Activated CD8-positive, alpha-beta memory T cell treated with anti-CD3 and anti-CD28 coated beads, Interleukin-2, amount 50 U/mL, for 48 hours (primary cell): ENCODE data around the gene DUOXA2.

ENCODE experiments used
- DNase-seq: peaks from one replicate; pipeline ENCODE4 v3.0.0-alpha.2; 2020

The DUOXA2 gene

GRCh38 chr15:45138814-45139765, 25.0 kb downstream of the DUOXA2 start:
- no peak for DNase-seq

DNA sequence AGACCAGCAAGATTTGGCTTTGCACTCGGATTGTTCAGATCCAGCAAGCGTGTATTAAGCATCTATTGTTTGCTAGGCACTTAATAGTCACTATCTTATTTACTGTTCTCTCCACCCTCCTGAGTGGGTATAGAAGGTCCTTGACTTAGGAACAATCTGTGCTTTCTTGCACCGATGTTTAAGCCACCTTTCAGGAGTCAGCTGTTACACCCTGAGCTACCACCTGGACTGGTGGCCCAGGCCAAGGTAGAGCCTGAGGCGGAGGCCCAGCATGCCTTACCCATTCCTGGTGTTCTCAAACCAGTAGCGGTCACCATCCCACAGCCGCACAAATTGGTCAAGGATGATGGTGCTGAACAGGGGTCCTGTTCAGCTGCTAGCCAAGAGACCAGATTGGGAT, 25.6 kb downstream of the DUOXA2 start:
- DNase-seq: no peak

GRCh38 chr15:45140557-45141250, 26.6 kb downstream of the DUOXA2 start:
- DNase-seq: no peak

- no peak for DNase-seq
Observed at GRCh38 chr15:45141386-45141785, 27.3 kb downstream of the DUOXA2 start.

GRCh38 chr15:45143056-45143455, 28.9 kb downstream of the DUOXA2 start:
- DNase-seq: no peak

DNA sequence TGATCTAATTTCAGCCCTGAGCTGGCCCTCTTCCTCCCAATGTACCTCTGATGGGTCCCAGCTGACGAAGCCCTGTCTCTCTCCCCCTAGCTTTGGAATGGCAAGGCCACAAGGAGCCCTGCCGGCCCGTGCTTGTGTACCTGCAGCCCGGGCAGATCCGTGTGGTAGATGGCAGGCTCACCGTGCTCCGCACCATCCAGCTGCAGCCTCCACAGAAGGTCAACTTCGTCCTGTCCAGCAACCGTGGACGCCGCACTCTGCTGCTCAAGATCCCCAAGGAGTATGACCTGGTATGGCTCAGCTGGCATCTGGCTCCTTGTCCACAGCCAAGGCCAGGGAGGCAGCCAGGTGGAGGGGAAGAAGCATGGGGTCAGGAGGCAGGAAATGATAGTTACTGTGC, 29.8 kb downstream of the DUOXA2 start:
- no peak for DNase-seq

GRCh38 chr15:45144775-45145174, 30.6 kb downstream of the DUOXA2 start:
- DNase-seq: no peak

GRCh38 chr15:45146405-45146804, 32.3 kb downstream of the DUOXA2 start:
- no peak for DNase-seq

- DNase-seq: no peak
Observed at GRCh38 chr15:45147606-45148005, 33.5 kb downstream of the DUOXA2 start.

DNA sequence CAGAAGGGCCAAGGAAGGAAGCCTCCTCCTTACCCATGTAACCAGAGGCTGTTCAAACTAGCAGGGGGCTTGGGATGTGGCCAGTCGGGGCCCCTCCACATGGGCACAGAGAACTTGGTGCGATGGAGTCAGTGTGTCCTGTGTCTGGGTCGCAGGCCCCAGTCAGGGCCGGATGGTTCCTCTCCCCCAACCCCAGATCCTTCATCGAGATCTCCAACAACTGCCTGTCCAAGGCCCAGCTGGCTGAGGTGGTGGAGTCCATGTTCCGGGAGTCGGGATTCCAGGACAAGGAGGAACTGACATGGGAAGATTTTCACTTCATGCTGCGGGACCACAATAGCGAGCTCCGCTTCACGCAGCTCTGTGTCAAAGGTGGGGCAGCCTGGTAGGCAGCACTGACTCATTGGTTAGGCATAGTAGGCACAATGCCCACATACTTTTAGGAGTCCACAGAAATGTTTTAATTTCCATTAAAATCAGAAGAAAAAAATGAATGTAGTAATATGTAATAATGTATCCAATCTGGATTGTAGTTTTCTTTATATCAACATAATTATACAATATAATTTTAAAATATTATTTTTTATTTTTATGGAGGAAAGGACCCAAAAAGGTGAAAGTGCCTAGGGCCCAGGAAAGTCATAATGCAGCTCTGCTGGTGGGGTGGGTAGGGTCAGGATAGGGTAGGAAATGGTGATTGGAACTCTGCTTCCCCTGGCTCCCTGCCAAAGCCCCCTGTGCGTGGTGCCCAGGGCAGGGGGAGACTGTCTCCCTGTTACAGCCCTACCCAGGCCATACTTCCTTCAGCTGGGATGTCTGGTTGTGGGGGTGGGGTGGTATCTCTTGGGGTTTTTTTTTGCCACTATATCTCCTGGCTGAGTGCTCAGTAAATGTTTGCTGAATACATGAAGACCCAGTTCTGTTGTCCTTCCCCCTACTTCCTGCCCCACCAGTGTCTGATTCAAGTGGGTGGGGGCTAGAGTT, 34.2 kb downstream of the DUOXA2 start:
- no peak for DNase-seq

DNA sequence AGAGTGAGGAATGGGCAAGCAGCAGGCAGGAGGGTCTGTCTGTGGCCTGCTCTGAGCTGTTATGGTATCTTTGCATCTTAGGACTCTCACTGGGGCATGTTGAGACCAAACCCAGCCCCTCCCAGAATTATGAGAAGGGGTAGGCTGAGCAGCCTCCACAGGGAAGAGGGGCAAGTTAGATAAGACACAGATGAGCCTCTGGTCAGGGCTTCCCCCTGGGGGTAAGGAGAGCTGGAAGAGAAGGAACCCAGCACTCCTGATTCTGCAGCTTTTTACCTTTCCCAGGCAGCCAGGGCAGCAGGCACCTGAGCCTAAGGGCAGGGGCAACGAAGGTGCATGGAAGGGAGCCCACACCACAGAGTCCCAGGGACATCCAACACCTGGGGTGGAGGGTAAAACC, 34.9 kb downstream of the DUOXA2 start:
- DNase-seq: no peak

DNA sequence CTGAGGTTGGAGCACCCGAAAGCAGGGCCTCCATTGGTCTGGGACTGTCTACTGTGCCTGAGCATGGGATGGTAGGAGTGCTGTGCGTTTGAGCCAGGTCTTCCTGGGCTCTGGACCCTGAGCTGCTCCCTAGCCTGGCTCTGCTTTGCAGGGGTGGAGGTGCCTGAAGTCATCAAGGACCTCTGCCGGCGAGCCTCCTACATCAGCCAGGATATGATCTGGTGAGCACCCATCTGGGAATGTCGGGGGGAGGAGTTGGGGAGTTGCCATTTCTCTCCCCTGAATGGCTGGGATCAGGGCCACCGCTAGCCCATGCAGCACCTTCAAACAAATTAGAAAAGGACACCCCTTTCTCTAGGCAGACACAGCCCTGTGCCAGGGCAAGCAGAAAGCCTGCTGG, 36.4 kb downstream of the DUOXA2 start:
- DNase-seq: no peak

DNA sequence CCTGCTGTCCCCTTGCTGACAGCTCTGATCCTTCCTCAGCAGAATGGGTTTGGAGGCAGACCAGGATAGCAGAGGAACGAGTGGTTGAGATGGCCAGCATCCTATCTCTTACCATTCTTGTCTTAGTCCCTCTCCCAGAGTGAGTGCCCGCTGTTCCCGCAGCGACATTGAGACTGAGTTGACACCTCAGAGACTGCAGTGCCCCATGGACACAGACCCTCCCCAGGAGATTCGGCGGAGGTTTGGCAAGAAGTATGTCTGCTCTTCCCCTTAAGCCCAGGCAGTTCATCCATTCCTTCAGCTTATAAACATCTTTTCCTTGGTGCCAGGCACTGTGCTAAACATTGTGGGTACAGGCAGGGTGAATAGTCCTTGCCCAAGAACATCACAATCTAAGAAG, 36.9 kb downstream of the DUOXA2 start:
- DNase-seq: no peak

- no peak for DNase-seq
Observed at GRCh38 chr15:45151998-45152828, 38.1 kb downstream of the DUOXA2 start.

GRCh38 chr15:45155739-45156138, 41.6 kb downstream of the DUOXA2 start:
- no peak for DNase-seq

DNA sequence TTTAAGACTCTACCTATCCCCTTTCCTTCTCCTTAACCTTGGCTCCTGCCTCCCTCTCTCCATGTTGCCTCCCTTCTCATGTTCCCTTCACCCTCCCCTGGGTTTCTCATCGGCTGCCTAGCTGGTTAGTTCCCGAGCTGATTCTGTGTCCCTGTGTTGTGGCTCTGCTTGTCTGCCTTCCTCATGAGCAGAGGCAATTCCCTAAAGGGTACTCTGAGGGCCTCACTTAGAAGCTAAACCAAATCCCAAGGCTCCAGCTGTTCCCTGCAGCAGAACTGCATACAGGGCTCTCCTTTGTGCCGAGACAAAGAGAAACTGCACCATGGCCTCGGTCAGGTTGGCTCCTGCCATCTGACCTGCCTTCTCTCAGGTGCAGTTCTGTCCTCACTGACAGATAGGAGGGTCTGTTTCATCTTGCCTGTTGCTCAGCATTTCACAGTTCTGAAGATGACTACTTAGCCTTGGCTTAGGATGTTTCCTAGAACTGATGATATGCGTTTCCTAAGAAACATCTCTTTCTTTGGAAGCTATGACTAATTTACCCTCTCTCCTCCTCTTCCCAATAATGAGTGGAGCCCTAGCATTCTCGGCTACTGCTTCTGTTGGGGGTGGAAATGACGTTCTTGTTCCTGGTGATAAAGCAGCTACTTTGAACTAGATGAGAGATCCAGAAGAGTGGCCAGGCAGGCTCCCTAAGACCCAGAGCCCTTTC, 42.8 kb downstream of the DUOXA2 start:
- no peak for DNase-seq

DNA sequence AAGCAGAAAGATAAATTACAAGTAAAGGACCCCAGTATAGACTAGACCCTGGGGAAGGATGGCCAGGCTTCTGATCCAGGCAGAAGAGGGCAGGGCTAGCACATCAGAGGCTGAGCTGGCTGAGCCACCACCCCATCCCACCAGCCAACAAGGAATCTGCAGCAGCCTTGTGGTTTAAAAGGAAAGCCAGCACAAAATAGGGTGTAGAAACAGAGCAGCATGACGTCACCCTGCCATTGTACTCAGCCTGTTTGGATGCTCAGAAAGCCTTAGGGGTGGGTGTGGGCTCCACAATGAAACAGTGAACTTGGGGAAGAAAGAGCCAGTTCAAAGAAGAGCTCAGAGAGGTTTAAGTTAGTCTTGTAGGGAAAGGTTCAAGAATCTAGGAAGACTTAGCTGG, 43.8 kb downstream of the DUOXA2 start:
- DNase-seq: no peak

DNA sequence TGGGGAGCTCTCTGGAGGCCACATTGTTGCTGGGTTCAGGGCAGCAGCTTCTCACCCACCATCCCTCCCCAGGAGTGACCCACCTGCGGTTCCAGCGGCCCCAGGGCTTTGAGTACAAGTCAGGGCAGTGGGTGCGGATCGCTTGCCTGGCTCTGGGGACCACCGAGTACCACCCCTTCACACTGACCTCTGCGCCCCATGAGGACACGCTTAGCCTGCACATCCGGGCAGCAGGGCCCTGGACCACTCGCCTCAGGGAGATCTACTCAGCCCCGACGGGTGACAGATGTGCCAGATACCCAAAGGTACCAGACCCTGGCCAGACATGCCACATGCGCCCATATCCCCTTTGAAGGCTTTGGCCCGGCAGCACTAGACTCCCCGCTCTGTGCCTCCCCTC, 47.5 kb downstream of the DUOXA2 start:
- no peak for DNase-seq

DNA sequence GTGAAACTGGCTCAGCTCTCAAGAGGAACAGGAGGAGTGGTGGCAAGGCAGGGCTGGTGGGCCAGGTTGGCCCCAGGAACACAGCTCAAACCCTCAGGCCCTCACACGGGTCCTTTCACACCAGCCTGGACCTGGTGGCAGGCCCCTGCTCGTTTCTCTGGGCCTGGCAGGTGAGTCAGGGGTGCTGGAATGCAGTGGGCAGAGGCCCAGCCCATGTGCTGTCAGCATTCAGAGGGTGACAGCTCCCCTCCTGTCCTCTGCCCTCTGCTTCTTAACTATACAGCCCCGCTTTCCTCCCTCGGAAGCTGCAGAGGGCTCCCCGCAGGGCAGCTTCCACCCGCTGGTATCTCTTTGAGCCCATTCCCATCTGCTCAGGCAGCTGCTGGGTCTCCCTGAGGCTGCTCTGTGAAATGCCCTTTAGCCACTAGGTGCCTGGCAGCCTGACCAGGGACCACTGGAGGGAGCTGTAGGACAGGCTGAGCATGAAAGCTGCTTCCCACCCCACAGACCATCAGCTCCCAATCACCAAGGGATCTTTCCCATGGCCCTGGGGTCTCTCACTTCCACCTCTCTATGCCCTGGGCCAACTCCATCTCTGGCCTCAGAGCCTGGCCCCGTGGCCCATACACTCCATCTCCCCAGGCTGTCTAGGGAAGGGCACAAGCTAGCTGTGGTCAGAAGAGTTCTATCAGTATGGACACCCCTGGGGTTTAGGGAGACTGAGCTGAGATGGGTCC, 48.8 kb downstream of the DUOXA2 start:
- DNase-seq: peak; percentile 76

GRCh38 chr15:45163508-45163856, 49.4 kb downstream of the DUOXA2 start:
- no peak for DNase-seq

DNA sequence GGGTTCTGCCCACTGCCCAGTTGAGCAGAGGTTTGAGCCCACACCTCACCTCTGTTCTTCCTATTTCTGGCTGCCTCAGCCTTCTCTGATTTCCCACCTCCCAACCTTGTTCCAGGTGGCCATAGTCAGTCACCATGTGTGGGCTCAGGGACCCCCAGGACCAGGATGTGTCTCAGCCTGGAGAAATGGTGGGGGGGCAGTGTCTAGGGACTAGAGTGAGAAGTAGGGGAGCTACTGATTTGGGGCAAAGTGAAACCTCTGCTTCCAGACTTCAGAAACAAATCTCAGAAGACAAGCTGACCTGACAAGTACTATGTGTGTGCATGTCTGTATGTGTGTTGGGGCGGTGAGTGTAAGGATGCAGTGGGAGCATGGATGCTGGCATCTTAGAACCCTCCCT, 50.8 kb downstream of the DUOXA2 start:
- DNase-seq: no peak
